GM04504 (cell line): Measurements from ENCODE around the gene PCSK5.

ENCODE experiments used
- DNase-seq: peaks from one replicate; pipeline ENCODE4 v3.0.0-alpha.2; 2012; ENCODE audit warnings: low read depth

Gene PCSK5

DNA sequence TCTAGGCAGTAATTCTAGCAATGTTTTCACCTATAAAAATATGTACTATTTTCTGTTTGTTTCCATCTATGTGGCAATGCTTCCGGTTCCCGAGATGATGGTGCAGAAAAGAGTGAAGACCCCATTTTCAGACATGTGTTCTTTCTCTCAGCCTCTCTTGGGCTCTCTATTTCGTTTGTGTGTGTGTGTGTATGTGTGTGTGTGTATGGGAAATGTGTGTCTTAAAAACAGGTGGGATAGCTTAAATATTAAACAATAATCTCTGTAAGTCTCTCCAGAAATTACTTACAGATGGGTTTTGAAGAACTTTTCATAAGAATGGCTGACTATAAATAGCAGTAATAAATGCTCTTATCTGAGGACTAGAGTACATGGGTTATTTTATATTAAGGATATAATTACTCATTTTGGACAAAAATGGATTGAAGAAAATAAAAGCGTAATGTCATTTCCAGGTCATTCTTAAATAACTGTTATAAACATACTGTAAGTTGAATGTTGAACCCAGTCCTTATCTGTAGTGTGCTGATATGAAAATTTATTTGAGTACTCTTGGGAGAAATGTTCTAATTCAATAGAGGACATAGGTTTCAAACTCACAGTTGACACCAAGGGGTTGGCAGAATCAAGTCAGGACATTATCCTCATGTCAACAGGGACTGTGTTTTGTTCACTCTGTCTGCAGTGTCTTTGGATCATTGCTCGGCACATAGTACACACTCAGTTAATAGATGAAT, 31.1 kb downstream of the PCSK5 start:
- no peak for DNase-seq

GRCh38 chr9:75926385-75926784, 35.9 kb downstream of the PCSK5 start:
- DNase-seq: no peak

DNA sequence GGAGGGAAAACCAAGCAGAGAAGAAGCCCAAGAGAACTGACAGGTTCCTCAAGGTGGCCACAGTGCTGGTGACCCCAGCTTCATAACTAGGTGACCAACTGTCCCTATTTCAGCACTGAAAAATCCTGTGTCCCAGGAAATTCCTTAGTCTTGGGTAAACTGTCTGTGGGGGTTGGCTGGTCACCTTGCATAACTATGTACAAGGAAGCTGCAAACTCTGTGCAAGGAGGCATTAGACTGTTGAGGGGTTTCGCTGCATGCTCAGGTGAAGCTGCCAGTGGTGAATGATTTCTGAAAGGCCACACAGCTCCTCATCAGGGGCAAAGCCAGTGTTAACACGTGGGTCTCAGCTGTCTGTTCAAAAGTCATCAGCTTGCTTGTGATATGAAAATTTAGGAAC, 36.9 kb downstream of the PCSK5 start:
- no peak for DNase-seq

GRCh38 chr9:75930190-75930589, 39.7 kb downstream of the PCSK5 start:
- DNase-seq: no peak

DNA sequence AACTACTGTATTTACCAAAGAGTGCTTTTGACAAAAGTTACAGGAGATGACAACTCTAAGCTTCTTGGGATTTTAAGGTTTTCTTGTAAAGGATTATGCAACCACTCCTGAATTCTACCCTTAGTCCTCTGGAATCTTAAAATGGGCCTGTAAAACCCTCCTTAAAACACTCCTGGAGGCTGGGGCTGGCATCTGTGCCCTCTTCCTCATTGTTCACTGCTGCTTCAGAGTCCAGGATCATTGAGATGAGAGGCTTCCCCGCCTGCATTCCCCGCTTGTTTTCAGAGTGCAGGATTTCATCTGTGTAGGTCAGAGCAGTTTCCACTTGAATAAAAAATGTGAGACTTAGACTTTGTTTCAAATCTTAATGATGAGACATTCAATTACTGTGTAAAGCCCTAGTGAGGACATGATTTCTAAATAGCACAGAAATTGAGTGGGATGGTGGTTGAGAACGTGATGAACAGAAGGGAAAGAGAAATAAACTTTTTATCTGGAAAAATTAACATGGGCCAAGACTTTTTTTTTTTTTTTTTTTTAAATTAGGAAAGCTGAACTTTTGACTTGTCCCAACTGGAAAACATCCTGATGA, 40.4 kb downstream of the PCSK5 start:
- DNase-seq: no peak

DNA sequence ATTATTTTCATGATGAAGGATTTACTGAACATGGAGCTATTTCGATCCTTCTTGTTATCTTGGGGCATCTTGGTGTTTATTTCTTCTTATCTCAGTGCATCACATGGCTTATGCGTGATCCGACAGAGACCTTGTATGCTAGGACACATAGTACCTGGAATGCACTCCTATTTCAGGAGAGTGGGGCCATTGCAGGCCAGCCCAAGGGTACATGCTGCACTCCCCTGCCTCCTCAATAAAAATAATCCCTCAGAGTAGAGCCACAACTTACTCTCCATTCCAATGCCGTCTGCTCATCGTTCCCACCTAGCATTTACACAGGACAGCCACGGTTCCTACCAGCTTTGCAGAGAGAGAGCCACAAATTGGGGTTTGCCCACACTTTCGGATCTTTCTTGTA, 43.5 kb downstream of the PCSK5 start:
- DNase-seq: no peak

DNA sequence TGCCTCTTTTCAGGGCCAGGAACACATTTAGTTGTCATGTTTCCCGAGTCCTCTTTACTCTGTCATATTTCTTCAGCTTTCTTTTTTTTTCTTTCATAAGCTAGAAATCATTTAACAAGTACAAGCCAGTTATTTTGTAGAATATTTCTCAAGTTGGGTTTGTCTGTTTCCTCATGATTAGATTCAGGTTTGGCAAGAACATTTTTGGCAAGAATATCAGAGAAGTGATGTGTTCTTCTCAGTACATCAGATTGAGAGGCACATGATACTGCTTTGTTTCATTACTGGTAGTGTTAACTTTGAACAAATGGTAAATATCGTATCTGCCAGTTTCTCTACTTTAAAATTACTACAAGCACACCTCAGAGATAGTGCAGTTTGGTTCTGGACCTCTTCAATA, 45.1 kb downstream of the PCSK5 start:
- no peak for DNase-seq

GRCh38 chr9:75937521-75938258, 47.2 kb downstream of the PCSK5 start:
- no peak for DNase-seq

DNA sequence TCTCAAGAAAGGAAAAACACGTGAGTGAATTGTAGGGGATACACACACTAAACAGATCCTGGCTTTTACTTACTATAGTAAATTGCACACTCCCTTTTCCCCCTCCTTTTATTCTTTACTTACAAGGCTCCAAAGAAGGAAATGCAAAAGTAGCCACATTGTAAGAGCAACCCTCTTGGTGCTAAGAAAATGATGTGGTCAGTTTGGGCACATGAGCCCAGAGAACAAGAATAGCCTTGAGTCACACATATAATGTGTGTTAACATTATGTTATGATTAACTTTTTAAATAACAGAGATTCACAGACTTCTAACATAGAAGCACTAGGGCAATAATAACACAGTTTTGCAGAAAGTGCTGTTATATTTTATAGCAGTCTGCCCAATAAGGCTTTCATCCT, 48.5 kb downstream of the PCSK5 start:
- DNase-seq: no peak

- no peak for DNase-seq
Observed at GRCh38 chr9:75939536-75940111, 49.2 kb downstream of the PCSK5 start.

DNA sequence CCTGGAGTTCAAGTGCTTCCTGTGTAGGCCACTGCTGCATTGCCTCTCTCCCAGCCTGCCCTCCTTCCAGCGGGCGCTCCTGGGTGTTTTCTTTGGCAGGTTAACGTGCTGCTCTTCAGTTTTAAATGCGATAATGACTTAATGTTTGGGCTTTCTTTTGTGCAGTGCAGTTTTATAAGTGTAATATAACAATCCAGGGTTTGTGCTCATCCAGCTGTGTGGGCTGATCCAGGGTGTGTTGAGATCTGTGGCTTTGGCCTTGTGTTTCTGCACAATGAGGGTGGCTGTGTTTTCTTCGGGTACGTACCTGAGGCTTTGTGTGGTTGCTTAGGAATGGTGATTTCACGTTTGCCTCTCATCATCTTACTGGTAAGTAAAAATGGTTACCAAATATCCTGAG, 50.6 kb downstream of the PCSK5 start:
- DNase-seq: no peak

GRCh38 chr9:75941577-75942311, 51.3 kb downstream of the PCSK5 start:
- DNase-seq: no peak

DNA sequence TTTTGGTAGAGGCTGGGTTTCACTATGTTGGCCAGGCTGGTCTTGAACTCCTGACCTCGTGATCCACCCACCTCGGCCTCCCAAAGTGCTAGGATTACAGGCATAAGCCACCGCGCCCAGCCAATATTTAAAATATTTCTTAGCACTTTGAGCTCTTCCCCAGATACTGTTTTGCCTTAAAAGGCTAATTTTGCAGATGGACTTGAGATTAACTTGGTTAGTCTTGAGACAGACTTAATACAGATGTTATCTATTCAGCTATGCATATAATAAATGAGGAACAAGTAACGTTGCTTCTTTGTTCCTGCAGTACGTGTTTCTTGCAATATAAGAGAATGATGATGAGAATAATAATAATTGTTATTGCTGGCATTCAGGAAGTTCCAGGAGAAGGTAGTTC, 56.3 kb downstream of the PCSK5 start:
- no peak for DNase-seq

DNA sequence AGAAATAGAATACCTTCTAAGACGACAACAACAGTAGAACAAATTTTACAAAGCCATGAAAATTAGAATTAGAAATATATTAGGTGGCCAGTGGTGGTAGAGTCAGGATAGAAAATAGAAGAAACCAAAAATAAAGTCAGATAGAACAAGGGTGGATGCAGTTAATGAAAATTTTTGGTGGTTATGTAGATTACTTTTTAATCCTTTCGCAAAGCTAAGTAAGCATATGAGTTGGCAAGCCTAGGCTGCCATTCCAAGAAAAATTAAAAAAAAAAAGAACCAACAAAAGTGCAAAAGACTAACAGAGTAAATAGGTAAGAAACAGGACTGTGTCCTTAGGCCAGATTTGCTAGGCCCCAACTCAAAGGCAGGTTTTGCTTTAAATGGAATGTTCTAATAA, 56.8 kb downstream of the PCSK5 start:
- no peak for DNase-seq

DNA sequence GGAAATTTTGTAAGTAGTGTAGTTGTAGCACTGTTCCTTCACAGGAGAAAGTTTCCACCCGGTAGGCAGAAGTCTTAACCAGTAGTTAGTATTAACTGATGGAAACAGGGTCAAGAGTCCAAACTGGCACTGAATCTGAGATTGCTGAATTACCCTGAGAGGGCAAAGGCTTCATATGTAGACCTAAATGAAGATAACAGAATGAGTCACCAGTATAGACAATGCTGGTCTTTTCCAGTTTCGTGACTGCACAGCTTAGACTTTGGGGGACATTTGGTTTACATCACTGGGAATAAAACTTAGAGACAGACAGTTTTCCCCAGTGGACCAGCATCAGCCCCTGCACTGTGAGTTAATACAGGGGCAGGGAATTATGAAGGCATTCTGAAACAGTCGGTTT, 60.5 kb downstream of the PCSK5 start:
- DNase-seq: no peak

- DNase-seq: no peak
Observed at GRCh38 chr9:75953218-75953617, 62.7 kb downstream of the PCSK5 start.

GRCh38 chr9:75956161-75956560, 65.7 kb downstream of the PCSK5 start:
- DNase-seq: no peak

- DNase-seq: no peak
Observed at GRCh38 chr9:75957116-75957515, 66.6 kb downstream of the PCSK5 start.

- no peak for DNase-seq
Observed at GRCh38 chr9:75958226-75958625, 67.8 kb downstream of the PCSK5 start.

GRCh38 chr9:75960551-75960950, 70.1 kb downstream of the PCSK5 start:
- DNase-seq: no peak

GRCh38 chr9:75962013-75962661, 71.7 kb downstream of the PCSK5 start:
- no peak for DNase-seq

DNA sequence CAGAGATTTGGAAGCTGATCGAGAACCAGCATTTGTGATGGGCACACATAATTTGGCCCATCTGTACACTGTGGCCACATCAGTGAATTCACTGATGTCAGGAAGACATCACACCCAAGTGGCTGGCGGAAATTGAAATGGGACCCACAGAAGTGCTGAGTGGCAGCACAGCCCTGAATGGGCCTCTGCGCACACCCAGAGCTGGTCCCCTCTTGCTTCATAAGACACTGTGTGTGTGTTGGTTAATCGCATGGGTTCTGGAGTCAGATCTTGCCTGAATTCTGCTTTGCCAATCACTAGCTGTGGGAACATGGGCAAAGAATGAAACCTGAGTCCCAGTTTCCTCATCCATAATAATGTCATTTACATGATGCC, 72.2 kb downstream of the PCSK5 start:
- DNase-seq: no peak
